Smooth muscle cell of bladder (primary cell): ENCODE measurements around the gene FNBP1L. TPM values are rescaled to one million over a fixed set of nuclear protein-coding genes. Genes with fewer than 3 reads are reported as not detected.

Source experiments
- total RNA-seq: library from RNA; depleted of rRNA; stranded (reverse); fragments of >200 nt; gene quantifications from 2 replicates; pipeline ENCODE4 v1.2.3, GENCODE V29; 2014

The FNBP1L gene
- total RNA-seq: 7.3 and 12.9 TPM in 2 replicates

GRCh38 chr1:93447481-93448291, at the start of gene FNBP1L:
TSS of gene FNBP1L (plus strand) at chr1:93448118. CDS start at chr1:93448282, 164 bp downstream.

Other genes starting within 250 kb of the FNBP1L start
- gene DR1, start 102.2 kb upstream of the FNBP1L start, total RNA-seq: 20.6 and 23.1 TPM in 2 replicates
- 21.3 and 21.7 TPM in 2 replicates for gene BCAR3, start 233.7 kb downstream of the FNBP1L start, total RNA-seq